Stimulated activated naive CD8-positive, alpha-beta T cell treated with anti-CD3 and anti-CD28 coated beads, Interleukin-15, Interleukin-2, amounts not matched to agents 100 U/mL and 50 U/mL, for 24 hours (primary cell): ENCODE results near the gene LIF.

Experiments
- ATAC-seq: fragments of 150-1000 bp; cut with Tn5 transposase; one replicate; pipeline ENCODE4 v1.10.0; 2021
- DNase-seq: peaks from one replicate; pipeline ENCODE4 v3.0.0; 2021

Gene LIF

GRCh38 chr22:30284172-30284571 lies 37.6 kb upstream of the LIF start:
- DNase-seq = no peak
- no peak for ATAC-seq

- ATAC-seq (no peak), DNase-seq (no peak)
Measured at GRCh38 chr22:30283342-30283741, 36.8 kb upstream of the LIF start.

- DNase-seq = no peak
- ATAC-seq = no peak
Measured at GRCh38 chr22:30282616-30283046, 36.1 kb upstream of the LIF start.

- ATAC-seq = no peak
Measured at GRCh38 chr22:30280505-30280904, 33.9 kb upstream of the LIF start.

GRCh38 chr22:30279932-30280331 lies 33.4 kb upstream of the LIF start:
- no peak for DNase-seq
- ATAC-seq = no peak

More at GRCh38 chr22:30280505-30280904, 33.9 kb upstream of the LIF start:
- no peak for DNase-seq

GRCh38 chr22:30279046-30279788 lies 32.7 kb upstream of the LIF start:
- ATAC-seq = no peak
- no peak for DNase-seq

GRCh38 chr22:30277547-30278344 lies 31.2 kb upstream of the LIF start:
- no peak for ATAC-seq
- DNase-seq = no peak

- no peak for ATAC-seq
- DNase-seq = no peak
Measured at GRCh38 chr22:30276039-30276438, 29.5 kb upstream of the LIF start.

- DNase-seq = no peak
- ATAC-seq = peak; percentile 37
Measured at GRCh38 chr22:30275625-30276024, 29.1 kb upstream of the LIF start.

- no peak for DNase-seq
- no peak for ATAC-seq
Measured at GRCh38 chr22:30274437-30274812, 27.9 kb upstream of the LIF start.

GRCh38 chr22:30273711-30274436 lies 27.3 kb upstream of the LIF start:
- no peak for ATAC-seq

GRCh38 chr22:30272781-30273601 lies 26.4 kb upstream of the LIF start:
- DNase-seq (no peak), ATAC-seq (no peak)

More at GRCh38 chr22:30273711-30274436, 27.3 kb upstream of the LIF start:
- no peak for DNase-seq

GRCh38 chr22:30270832-30271231 lies 24.3 kb upstream of the LIF start:
- ATAC-seq (no peak), DNase-seq (no peak)

- no peak for ATAC-seq
Measured at GRCh38 chr22:30268331-30268730, 21.8 kb upstream of the LIF start.

GRCh38 chr22:30267382-30268302 lies 21.1 kb upstream of the LIF start:
- ATAC-seq = no peak
- DNase-seq = peak; percentile 69

More at GRCh38 chr22:30268331-30268730, 21.8 kb upstream of the LIF start:
- no peak for DNase-seq

- DNase-seq (peak; percentile 83), ATAC-seq (peak; percentile 51)
Measured at GRCh38 chr22:30266445-30267381, 20.2 kb upstream of the LIF start, which contains the start of gene OSM. Gene OSM, minus strand, starts transcription at chr22:30266851. Its CDS starts 52 bp downstream, at chr22:30266799.

GRCh38 chr22:30265823-30266444 lies 19.4 kb upstream of the LIF start:
- peak; percentile 89 for DNase-seq
- ATAC-seq = peak; percentile 72

- ATAC-seq = no peak
- DNase-seq = no peak
Measured at GRCh38 chr22:30265131-30265720, 18.7 kb upstream of the LIF start.

GRCh38 chr22:30263883-30264282 lies 17.3 kb upstream of the LIF start:
- DNase-seq (no peak), ATAC-seq (no peak)
